GM12878 (cell line): ENCODE data around the gene GPC5. TPM values are rescaled to one million over a fixed set of nuclear protein-coding genes. Genes with fewer than 3 reads are reported as not detected.

ENCODE experiments used
- ATAC-seq: fragments of 200-7000 bp; cut with Tn5 transposase; 3 replicates; pipeline ENCODE4 v1.9.1; 2020; ENCODE audit warnings: mild to moderate bottlenecking, moderate library complexity
- BruUV-seq: library from RNA; stranded (reverse); fragments of 400-500 nt; replicated peaks from 2 replicates; lab custom pipeline; 2021; lab: Mats Ljungman, UMichigan
- CTCF ChIA-PET: fragments of 300-600 bp; sonication (Branson Sonifier 250); formaldehyde crosslinking; extraction: SDS; loops from one replicate; lab custom pipeline; 2021; ENCODE audit warnings: inconsistent platforms; lab: Yijun Ruan, JAX
- POLR2A ChIA-PET: fragments of 350-600 bp; formaldehyde crosslinking; extraction: SDS; loops from one replicate; lab custom pipeline; 2021; ENCODE audit warnings: inconsistent platforms; lab: Charles Lee
- RAD21 ChIA-PET: fragments of 300-600 bp; sonication (Branson Sonifier 250); formaldehyde crosslinking; loops from one replicate; lab custom pipeline; 2023; ENCODE audit warnings: antibody characterized with exemption; ENCODE audit not compliant: unreplicated experiment; lab: Charles Lee
- SMC1A ChIA-PET: fragments of 300-600 bp; sonication (Branson Sonifier 250); formaldehyde crosslinking; loops from one replicate; lab custom pipeline; 2023; ENCODE audit not compliant: unreplicated experiment, uncharacterized antibody; lab: Charles Lee
- DNase-seq: peaks from one replicate; pipeline ENCODE4 v3.0.0-alpha.2; 2011; ENCODE audit warnings: low read depth, low spot score
- FAIRE-seq: peaks from 3 replicates; lab custom pipeline; 2011; peaks lifted over from hg19 to GRCh38; lab: Jason Lieb, UNC
- H2AFZ ChIP-seq: 2 replicates; pipeline ENCODE4 v1.6.0; 2011; ENCODE audit warnings: low read depth, low read length, control low read depth; ENCODE audit not compliant: control insufficient read depth
- H3K27ac ChIP-seq: 2 replicates; pipeline ENCODE4 v1.5.1; 2011; ENCODE audit warnings: control low read depth; ENCODE audit not compliant: control insufficient read depth, insufficient read depth
- H3K27me3 ChIP-seq, 2 experiments: replicated peaks in 1 of 2; 2 replicates each; pipeline versions ENCODE4 v1.6.0 to v1.6.1; 2011; ENCODE audit warnings: low read length in 1 of 2; ENCODE audit not compliant: control insufficient read depth in 2 of 2, insufficient read depth in 2 of 2
- H3K36me3 ChIP-seq, 2 experiments: 2 replicates each; pipeline ENCODE4 v1.5.1; 2011; ENCODE audit warnings: low read length in 1 of 2; ENCODE audit not compliant: control insufficient read depth in 2 of 2, insufficient read depth in 2 of 2
- H3K4me1 ChIP-seq: 2 replicates; pipeline ENCODE4 v1.6.1; 2011; ENCODE audit warnings: mild to moderate bottlenecking, low read length, moderate library complexity, mixed read lengths; ENCODE audit not compliant: control insufficient read depth, insufficient read depth
- H3K4me2 ChIP-seq: 2 replicates; pipeline ENCODE4 v1.6.0; 2011; ENCODE audit warnings: control low read depth; ENCODE audit not compliant: control insufficient read depth, insufficient read depth
- H3K4me3 ChIP-seq: fragments of 200-600 bp; sonication (generic); 2 replicates; pipeline ENCODE4 v1.5.1; 2016
- H3K79me2 ChIP-seq: 2 replicates; pipeline ENCODE4 v1.6.0; 2011; ENCODE audit warnings: low read length; ENCODE audit not compliant: control insufficient read depth, insufficient read depth
- H3K9ac ChIP-seq: 2 replicates; pipeline ENCODE4 v1.8.0; 2011; ENCODE audit warnings: low read length, control low read depth, mixed read lengths; ENCODE audit not compliant: control insufficient read depth, insufficient read depth
- H3K9me3 ChIP-seq: replicated peaks from 3 replicates; pipeline ENCODE4 v1.5.1; 2011; ENCODE audit warnings: mild to moderate bottlenecking, low read length; ENCODE audit not compliant: control insufficient read depth, insufficient read depth
- H4K20me1 ChIP-seq: 2 replicates; pipeline ENCODE4 v1.6.0; 2011; ENCODE audit not compliant: control insufficient read depth, insufficient read depth
- ATF2 ChIP-seq: IDR thresholded peaks from 2 replicates; pipeline ENCODE4 v1.6.1; 2012; ENCODE audit warnings: low read length, inconsistent platforms
- ATF7 ChIP-seq: fragments of 450-650 bp; IDR thresholded peaks from 2 replicates; pipeline ENCODE4 v1.6.1; 2016; ENCODE audit warnings: low read depth, mild to moderate bottlenecking
- BMI1 ChIP-seq: fragments of 450-650 bp; IDR thresholded peaks from 2 replicates; pipeline ENCODE4 v1.6.1; 2016; ENCODE audit warnings: mild to moderate bottlenecking, moderate library complexity, borderline replicate concordance
- E2F4 ChIP-seq: IDR thresholded peaks from 2 replicates; pipeline ENCODE4 v1.6.1; 2012; ENCODE audit warnings: low read depth, low read length, improper control_type of control experiment
- FOXM1 ChIP-seq: IDR thresholded peaks from 2 replicates; pipeline ENCODE4 v1.6.1; 2012; ENCODE audit warnings: low read depth, mild to moderate bottlenecking, inconsistent platforms, low read length, moderate library complexity
- HCFC1 ChIP-seq: fragments of 150-350 bp; IDR thresholded peaks from 2 replicates; pipeline ENCODE4 v1.6.1; 2014; ENCODE audit warnings: low read length
- KLF5 ChIP-seq: fragments of 450-650 bp; IDR thresholded peaks from 2 replicates; pipeline ENCODE4 v1.6.1; 2014; ENCODE audit warnings: mild to moderate bottlenecking; ENCODE audit not compliant: partially characterized antibody
- PML ChIP-seq: IDR thresholded peaks from 2 replicates; pipeline ENCODE4 v1.6.1; 2012; ENCODE audit warnings: low read length, inconsistent platforms
- POU2F2 ChIP-seq: IDR thresholded peaks from 3 replicates; pipeline ENCODE4 v1.6.1; 2011; ENCODE audit warnings: low read depth, mild to moderate bottlenecking, low read length, borderline replicate concordance
- RBBP5 ChIP-seq: fragments of 200-600 bp; sonication (generic); conservative IDR thresholded peaks from 2 replicates; pipeline ENCODE4 v1.6.1; 2016
- RFX5 ChIP-seq: IDR thresholded peaks from 2 replicates; pipeline ENCODE4 v1.6.1; 2011; ENCODE audit warnings: low read depth, low read length, improper control_type of control experiment
- YY1 ChIP-seq: IDR thresholded peaks from 2 replicates; pipeline ENCODE4 v1.6.1; 2011; ENCODE audit warnings: low read depth, mild to moderate bottlenecking, low read length
- ZNF622 ChIP-seq: fragments of 450-650 bp; IDR thresholded peaks from 2 replicates; pipeline ENCODE4 v1.6.1; 2017; ENCODE audit warnings: mild to moderate bottlenecking, inconsistent platforms
- WGBS: methylation state at CpG from one replicate; pipeline ENCODE4 v1.1.6; 2016; ENCODE audit warnings: low lambda C conversion rate; ENCODE audit not compliant: insufficient replicate concordance, insufficient coverage; ENCODE audit errors: missing lambda C conversion rate; 5-methylcytosine and 5-hydroxymethylcytosine counted together
- in situ Hi-C: fragments of 300-500 bp; cut with MboI; formaldehyde crosslinking; loops from 9 replicates; pipeline ENCODE4 v1.14.3; 2018; ENCODE audit warnings: mixed read lengths
- intact Hi-C: fragments of 100-400 bp; cut with micrococcal nuclease; formaldehyde crosslinking; loops from one replicate; pipeline ENCODE4 v1.14.2; 2022; ENCODE audit not compliant: unreplicated experiment
- polyA plus RNA-seq, 11 experiments: library from polyadenylated mRNA; depleted of rRNA in 4 of 11; unstranded in 6 of 11; stranded (reverse) in 5 of 11; fragments of >200 nt; fragmentation: Nextera tagmentation in 4 of 11; fragmentation: Illumina TruSeq in 1 of 11; extraction: Ambion mirVana in 4 of 11; extraction: Trizol in 1 of 11; gene quantifications; 1 replicate in 1 of 11; 2 replicates in 10 of 11; pipeline versions ENCODE4 v1.2.1 to v1.2.3, GENCODE V29; 2011 to 2016; ENCODE audit warnings: inconsistent platforms in 2 of 11, missing spikeins in 2 of 11, low read depth in 1 of 11
- total RNA-seq, 4 experiments: library from RNA; depleted of rRNA in 3 of 4; stranded (reverse); fragments of >200 nt in 3 of 4; fragmentation: Illumina TruSeq in 1 of 4; extraction: Trizol in 1 of 4; gene quantifications; 2 replicates each; pipeline versions ENCODE4 v1.2.1 to v1.2.3, GENCODE V29; 2013 to 2021

The GPC5 gene
- total and polyA plus RNA-seq, 10 of the 15 experiments (the other 5 are each of a cell fraction or from before 2014, with no cell fraction given), result 0.05 to 0.87 (median 0.44) TPM; not detected in 1

DNA sequence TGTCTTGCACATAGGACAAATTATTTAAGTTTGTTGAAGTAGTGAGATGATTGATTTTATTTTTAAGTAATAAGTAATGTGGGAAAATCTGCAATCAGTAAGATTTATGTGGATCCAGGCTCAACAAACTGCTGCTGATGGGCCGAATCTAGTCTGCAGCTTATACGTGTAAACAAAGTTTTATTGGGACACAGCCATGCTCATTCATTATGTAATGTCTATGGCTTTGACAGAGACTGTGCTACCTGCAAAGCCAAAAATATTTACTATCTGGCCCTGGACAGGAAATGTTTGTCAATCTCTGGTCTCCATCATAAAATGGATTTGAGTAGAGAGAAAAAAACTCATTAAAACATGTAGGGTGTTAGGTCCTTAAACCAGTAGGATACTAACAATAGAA, 728.0 kb downstream of the GPC5 start:
- no peaks in the 10 kb centered on the region for H3K4me1 ChIP-seq
- H4K20me1 ChIP-seq, result no peaks in the 10 kb centered on the region
- ChIA-PET POLR2A (interaction anchor here (0.6 kb wide), 1 partner anchor 53 kb away, joined by 7 read pairs; no protein-coding TSS in a partner anchor), CTCF (no interaction called here), SMC1A (no interaction called here), RAD21 (no interaction called here)
- no peaks in the 10 kb centered on the region for H3K79me2 ChIP-seq
- intact Hi-C loops, result no loop called here
- no peak for ATAC-seq
- H3K4me2 ChIP-seq, result no peak overlapping the region
- no peaks in the 10 kb centered on the region for H3K36me3 ChIP-seq
- FAIRE-seq, result no peak
- H3K27ac ChIP-seq, result no peak overlapping the region
- TF ChIP-seq PML (no peak), FOXM1 (no peak), E2F4 (no peak), POU2F2 (no peak), RFX5 (no peak), HCFC1 (no peak), RBBP5 (no peak), ATF7 (no peak), YY1 (no peak), BMI1 (no peak), KLF5 (no peak), ZNF622 (no peak), ATF2 (no peak)
- H3K9me3 ChIP-seq, result no peaks in the 10 kb centered on the region
- 28% methylated on average over 2 of the region's 2 CpGs for WGBS
- no peaks in the 10 kb centered on the region for H3K27me3 ChIP-seq
- no peak overlapping the region for H3K4me3 ChIP-seq
- no peak overlapping the region for H2AFZ ChIP-seq
- no peak overlapping the region for H3K9ac ChIP-seq
- DNase-seq, result no peak
- in situ Hi-C loops, result no loop called here
- no TSS peak for BruUV-seq
